Left kidney (tissue), 2 donors: ENCODE measurements around the gene ERCC6L. TPM values are rescaled to one million over a fixed set of nuclear protein-coding genes. Genes with fewer than 3 reads are reported as not detected.
A peak's percentile ranks its signal among the peaks of the same experiment; 100 is the strongest.
"Not testable (repeated sequence)": the region's sequence is repeated elsewhere in the genome, so short reads cannot be mapped to it uniquely, and the experiment has no call there.

Experiments
- DNase-seq: peaks from one replicate; pipeline ENCODE4 v3.0.0-alpha.2; 2013
- polyA plus RNA-seq: library from polyadenylated mRNA; unstranded; fragments of 120-200 nt; gene quantifications from one replicate; pipeline ENCODE4 v1.2.1, GENCODE V29; 2013; ENCODE audit not compliant: insufficient read length

ERCC6L gene
- polyA plus RNA-seq, 1 donor = 6.9 TPM

- DNase-seq = no peak
These were observed 8.5 kb upstream of the ERCC6L start for GRCh38 chrX:72247206-72247942.

GRCh38 chrX:72245461-72246089 lies 6.7 kb upstream of the ERCC6L start:
- peak; percentile 34 for DNase-seq

DNA sequence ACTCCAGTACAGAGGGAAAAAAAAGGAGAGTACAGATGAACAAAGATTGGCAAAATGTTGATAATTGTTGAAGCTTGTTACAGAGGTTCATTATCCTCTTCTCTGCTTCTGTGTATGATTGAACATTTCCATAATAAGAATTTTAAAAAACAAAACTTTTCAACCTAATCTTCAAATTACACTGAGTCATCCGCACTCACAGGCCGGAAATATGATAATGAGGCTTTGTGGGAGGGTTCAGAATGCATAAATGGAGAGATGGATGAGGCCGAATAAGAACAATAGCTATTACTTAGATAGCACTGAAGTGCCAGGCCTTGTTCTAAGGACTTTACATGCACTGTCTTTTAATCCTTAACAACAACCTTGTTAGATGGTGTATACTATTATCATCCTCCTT lies 4.6 kb upstream of the ERCC6L start:
- DNase-seq = no peak

DNA sequence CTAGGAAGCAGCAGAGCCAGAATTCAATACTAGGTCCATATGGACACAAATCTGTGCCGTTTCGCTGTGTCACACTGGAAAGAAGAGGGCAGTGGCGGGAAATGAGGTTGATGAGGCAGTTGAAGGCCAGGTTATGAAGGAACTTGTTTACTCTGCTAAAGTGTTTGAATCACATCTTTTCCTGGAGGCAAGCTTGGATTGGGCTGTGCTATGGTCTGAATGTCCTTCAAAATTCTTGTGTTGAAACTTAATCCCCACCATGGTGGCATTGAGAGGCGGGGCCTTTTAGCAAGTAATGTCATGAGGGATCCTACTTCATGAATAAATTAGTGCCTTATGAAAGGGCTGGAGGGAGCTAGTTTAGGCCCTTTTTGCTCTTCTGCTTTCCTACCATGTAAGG lies 2.1 kb upstream of the ERCC6L start:
- no peak for DNase-seq

DNA sequence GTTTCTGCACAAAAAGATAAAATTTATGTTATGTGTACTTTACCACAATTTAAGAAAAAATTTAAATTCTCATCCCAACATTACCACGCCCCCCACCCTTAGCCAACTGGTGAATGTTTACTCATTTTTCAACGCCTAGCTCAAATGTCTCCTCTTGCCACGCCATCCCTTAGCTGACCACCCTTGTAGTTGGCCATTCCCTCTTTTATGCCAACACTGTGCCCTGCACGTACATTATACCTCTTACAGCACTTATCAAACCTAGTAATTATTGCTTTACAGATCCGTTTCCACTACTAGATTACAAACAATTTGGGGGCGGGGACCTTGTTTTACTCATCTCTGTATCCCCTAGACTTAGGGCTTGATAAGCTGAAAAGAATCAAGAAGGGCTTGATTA lies 644 bp downstream of the ERCC6L start:
- DNase-seq = no peak

DNA sequence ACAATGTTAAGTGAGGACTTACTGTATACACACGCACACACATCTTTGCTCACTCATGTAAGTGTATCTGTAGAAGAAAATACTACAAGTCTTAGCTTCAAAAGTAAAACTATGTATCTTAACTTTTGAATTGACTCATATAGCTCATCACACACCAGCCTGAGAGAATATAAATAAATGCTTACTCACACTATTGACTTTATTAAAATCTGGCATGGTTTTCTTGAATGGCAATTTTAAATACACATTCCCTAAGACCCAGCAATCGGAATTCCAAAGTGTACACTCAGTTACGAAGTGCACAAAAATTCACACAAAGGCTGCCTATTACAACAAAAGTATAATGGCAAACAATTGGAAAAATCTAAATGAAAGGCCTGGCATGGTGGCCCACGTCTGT lies 2.0 kb downstream of the ERCC6L start:
- no peak for DNase-seq

- no peak for DNase-seq
These were observed 8.5 kb downstream of the ERCC6L start for GRCh38 chrX:72230290-72230689.

DNA sequence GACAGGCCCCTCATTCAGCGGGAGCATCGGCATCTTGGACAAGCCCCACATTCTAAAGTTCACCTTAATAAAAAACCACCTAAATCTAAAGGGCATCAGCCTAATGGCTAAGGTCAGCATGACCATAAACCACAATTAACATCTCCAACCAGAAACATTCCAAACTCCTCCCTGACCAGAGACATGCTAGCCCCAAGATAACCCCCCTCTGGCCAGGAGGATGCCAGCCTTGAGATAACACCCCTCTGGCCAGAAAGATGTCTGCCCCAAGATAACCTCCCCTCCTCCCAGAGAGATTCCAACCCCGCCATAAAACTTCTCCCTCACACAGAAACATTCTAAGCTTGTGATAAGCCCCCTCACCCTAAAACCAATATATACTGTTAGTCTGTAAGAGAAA lies 18.5 kb downstream of the ERCC6L start:
- not testable (repeated sequence) for DNase-seq

- no peak for DNase-seq
These were observed 21.9 kb downstream of the ERCC6L start for GRCh38 chrX:72216973-72217372.

DNA sequence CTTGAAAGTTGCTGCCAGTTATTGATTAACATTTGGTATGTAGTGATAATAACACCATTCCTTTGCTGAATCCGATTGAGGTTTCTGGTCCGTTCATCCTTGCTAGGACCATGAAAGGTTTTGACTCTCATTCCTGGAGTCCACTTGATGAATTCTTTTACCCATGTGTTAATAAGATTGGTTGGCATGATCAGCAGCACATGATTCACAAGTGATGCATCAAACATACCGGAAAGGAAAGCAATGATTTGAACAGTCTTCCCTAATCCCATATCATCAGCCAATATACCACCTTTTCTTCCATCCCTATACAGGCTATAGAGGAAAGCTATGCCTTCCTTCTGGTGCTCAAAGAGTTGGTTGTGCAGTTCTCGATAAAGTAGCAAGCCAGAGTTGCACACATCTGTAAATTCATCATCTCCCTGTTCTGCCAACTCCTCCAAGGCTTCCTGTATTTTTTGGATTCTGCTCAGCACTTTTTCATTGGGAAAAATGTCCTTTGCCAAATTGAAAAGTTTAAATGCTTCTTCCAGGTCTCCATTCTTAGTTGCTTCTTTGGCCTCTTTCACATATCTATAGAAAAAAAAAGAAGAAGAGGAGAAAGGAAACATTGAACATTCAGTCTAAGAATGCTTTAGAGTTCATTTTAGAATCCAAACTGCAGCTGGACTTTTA lies 30.6 kb downstream of the ERCC6L start:
- DNase-seq = no peak

DNA sequence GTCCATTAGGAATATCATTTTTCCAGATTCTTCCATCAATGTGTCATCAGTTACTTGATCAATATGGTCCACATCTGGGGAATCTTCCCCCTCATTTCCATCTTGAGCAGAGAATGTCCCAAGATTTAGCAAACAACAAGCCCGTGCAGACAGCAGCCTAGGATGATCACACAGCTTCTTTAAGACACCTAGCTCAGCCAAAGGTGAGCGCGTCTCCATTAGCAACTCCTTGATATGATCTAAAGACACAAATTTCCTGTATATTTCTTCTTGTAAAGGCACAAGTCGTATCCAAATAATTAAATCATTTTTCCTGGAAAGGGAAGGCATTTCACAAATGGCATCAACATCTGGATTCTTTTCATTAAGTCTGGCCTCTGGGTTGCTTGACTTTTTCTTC lies 31.5 kb downstream of the ERCC6L start:
- DNase-seq = no peak

DNA sequence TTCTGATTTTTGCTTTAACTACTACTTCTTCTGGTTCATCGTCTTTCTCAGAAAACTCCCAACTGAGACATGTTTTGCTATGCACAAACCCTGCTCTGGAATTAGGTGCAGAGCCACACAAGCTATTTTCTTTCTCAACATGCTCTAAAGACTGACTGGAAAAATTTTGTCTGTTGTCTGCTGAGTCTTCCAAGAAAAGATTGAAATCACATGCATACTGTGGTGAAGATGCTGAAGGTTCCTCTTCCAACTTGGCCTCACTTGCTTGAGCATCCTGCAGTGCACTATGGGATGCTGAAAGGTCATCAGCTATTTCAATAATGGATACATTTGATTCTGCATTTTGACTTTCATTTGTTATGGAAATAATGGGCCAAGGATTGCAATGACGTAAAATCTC lies 33.1 kb downstream of the ERCC6L start:
- no peak for DNase-seq

- DNase-seq = no peak
These were observed 35.4 kb downstream of the ERCC6L start for GRCh38 chrX:72203421-72203820.

DNA sequence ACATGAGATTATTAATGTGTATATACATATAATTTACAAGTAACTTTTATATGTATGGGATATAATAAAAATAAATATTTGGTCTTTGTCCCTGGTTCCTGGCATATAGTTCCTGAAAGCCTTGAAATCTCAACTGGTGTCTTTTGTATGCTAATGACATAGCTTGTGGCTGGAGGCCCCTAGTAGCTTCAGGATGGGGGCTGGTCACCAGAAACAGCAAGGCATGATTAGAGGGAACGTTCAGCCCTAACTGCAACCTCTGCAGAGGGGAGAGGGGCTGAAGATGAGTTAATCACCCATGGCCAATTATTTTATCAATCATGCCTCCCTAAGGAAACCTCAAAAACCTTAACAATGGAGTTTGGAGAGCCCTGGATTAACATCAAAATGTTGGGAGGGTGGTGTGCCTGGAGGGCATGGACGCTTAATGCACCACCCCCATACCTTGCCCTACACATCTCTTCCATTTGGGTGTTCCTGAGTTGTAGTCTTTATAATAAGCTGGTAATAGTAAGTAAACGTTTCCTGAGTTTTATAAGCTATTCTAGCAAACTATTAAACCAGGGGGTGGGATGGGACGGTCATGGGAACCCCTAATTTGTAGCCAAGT lies 35.9 kb downstream of the ERCC6L start:
- DNase-seq = no peak

GRCh38 chrX:72201836-72202536 lies 36.8 kb downstream of the ERCC6L start:
- no peak for DNase-seq

- DNase-seq = no peak
These were observed 55.9 kb downstream of the ERCC6L start for GRCh38 chrX:72182924-72183323.

- DNase-seq = peak; percentile 95
These were observed 57.4 kb downstream of the ERCC6L start, which contains the start of gene PIN4 for GRCh38 chrX:72181178-72182125. PIN4 (plus strand) TSS chrX:72181757; CDS start chrX:72181786, 29 bp downstream.

DNA sequence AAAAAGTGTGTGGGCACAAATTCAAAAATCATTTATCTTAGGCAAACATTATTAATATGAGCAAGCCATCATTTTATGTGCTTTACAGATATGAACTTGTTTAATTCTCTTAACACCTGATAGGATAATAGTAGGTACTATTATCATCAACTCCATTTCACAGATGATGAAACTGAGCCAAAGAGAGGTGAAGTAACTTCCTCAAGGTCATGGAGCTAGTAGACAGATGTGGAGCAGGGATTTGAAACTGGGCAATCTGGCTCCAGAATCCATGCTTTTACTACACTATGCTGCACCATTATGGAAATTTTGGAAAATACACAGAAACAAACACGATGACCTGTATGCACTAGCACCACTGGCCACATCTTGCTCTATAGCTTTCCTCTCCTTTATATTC lies 58.3 kb downstream of the ERCC6L start:
- DNase-seq = no peak

DNA sequence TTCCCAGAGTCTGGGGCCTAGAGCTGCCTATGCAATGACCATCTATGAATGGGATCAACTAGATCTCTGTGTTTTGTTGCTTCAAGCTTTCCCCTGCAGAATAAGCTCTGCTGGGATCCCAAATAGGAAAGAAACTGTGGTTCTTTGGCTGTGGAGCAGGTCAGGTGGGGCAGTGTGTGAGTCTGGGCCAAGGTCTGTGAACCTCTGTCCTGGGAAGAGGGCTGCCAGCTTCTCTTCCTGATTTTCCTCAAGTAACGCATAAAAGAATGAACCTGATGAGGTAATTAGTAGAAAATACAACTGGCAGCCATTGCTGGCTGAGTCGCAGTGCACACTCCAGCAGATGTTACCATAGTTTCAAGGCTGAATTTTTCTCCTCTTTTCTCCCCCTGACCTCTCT lies 61.8 kb downstream of the ERCC6L start:
- DNase-seq = no peak

DNA sequence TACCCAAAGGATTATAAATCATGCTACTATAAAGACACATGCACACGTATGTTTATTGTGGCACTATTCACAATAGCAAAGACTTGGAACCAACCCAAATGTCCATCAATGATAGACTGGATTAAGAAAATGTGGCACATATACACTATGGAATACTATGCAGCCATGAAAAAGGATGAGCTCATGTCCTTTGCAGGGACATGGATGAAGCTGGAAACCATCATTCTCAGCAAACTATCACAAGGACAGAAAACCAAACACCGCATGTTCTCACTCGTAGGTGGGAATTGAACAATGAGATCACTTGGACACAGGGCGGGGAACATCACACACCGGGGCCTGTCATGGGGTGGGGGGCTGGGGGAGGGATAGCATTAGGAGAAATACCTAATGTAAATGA lies 62.5 kb downstream of the ERCC6L start:
- not testable (repeated sequence) for DNase-seq
